Hepatocyte (in vitro differentiated cells): ENCODE results near the gene CDC6. TPM values are rescaled to one million over a fixed set of nuclear protein-coding genes. Genes with fewer than 3 reads are reported as not detected.

Source experiments
- DNase-seq: peaks from one replicate; pipeline ENCODE4 v3.0.0-alpha.2; 2016; ENCODE audit warnings: low spot score
- H2AFZ ChIP-seq: fragments of 200-600 bp; sonication (generic); 2 replicates; pipeline ENCODE4 v1.6.0; 2016; ENCODE audit warnings: antibody characterized with exemption, mild to moderate bottlenecking
- H3K27ac ChIP-seq: fragments of 200-600 bp; sonication (generic); 2 replicates; pipeline ENCODE4 v1.5.1; 2016; ENCODE audit warnings: mild to moderate bottlenecking
- H3K27me3 ChIP-seq: fragments of 200-600 bp; sonication (generic); 2 replicates; pipeline ENCODE4 v1.6.1; 2016
- H3K36me3 ChIP-seq: fragments of 200-600 bp; sonication (generic); replicated peaks from 2 replicates; pipeline ENCODE4 v1.5.1; 2016; ENCODE audit warnings: low read depth; ENCODE audit not compliant: insufficient read depth
- H3K4me1 ChIP-seq: fragments of 200-600 bp; sonication (generic); 2 replicates; pipeline ENCODE4 v1.5.1; 2016; ENCODE audit warnings: mild to moderate bottlenecking, moderate library complexity; ENCODE audit not compliant: insufficient read depth
- H3K4me2 ChIP-seq: fragments of 200-600 bp; sonication (generic); 2 replicates; pipeline ENCODE4 v1.6.0; 2016
- H3K4me3 ChIP-seq: fragments of 200-600 bp; sonication (generic); 2 replicates; pipeline ENCODE4 v1.5.1; 2016; ENCODE audit warnings: mild to moderate bottlenecking
- H3K79me2 ChIP-seq: fragments of 200-600 bp; sonication (generic); 2 replicates; pipeline ENCODE4 v1.6.0; 2017; ENCODE audit warnings: mild to moderate bottlenecking
- H3K9me2 ChIP-seq: fragments of 200-600 bp; sonication (generic); replicated peaks from 2 replicates; pipeline ENCODE4 v1.6.0; 2017; ENCODE audit warnings: mild to moderate bottlenecking; ENCODE audit not compliant: insufficient read depth
- H3K9me3 ChIP-seq: fragments of 200-600 bp; sonication (generic); 2 replicates; pipeline ENCODE4 v1.5.1; 2016; ENCODE audit warnings: low read depth, mild to moderate bottlenecking
- H4K20me1 ChIP-seq: fragments of 200-600 bp; sonication (generic); 2 replicates; pipeline ENCODE4 v1.6.0; 2016; ENCODE audit warnings: mild to moderate bottlenecking; ENCODE audit not compliant: insufficient read depth, poor library complexity, severe bottlenecking
- EZH2 ChIP-seq: fragments of 200-600 bp; sonication (generic); IDR thresholded peaks from 2 replicates; pipeline ENCODE4 v1.6.1; 2016; ENCODE audit warnings: antibody characterized with exemption, mild to moderate bottlenecking, borderline replicate concordance
- EZH2phosphoT487 ChIP-seq: fragments of 200-600 bp; sonication (generic); IDR thresholded peaks from one replicate; pipeline ENCODE4 v1.6.1; 2018; ENCODE audit warnings: antibody characterized with exemption, mild to moderate bottlenecking, low read depth, moderate library complexity; ENCODE audit not compliant: unreplicated experiment, severe bottlenecking
- WGBS: methylation state at CpG from one replicate; pipeline ENCODE4 v1.1.6; 2016; ENCODE audit warnings: low lambda C conversion rate; ENCODE audit errors: missing lambda C conversion rate; 5-methylcytosine and 5-hydroxymethylcytosine counted together
- polyA plus RNA-seq: library from polyadenylated mRNA; unstranded; fragments of >200 nt; fragmentation: Nextera tagmentation; extraction: Ambion mirVana; gene quantifications from 2 replicates; pipeline ENCODE4 v1.2.1, GENCODE V29; 2016
- total RNA-seq: library from RNA; depleted of rRNA; stranded (reverse); fragments of >200 nt; gene quantifications from 2 replicates; pipeline ENCODE4 v1.2.3, GENCODE V29; 2014
- TF ChIP-seq, protein P1 (sequence below): fragments of 200-600 bp; sonication (generic); IDR thresholded peaks from 2 replicates; pipeline ENCODE4 v1.5.1; 2016; ENCODE audit warnings: antibody characterized with exemption, mild to moderate bottlenecking; ENCODE audit not compliant: poor library complexity

CDC6 gene
- total and polyA plus RNA-seq, 2 experiments from 2014 or later, result 5.1 to 5.8 TPM

DNA sequence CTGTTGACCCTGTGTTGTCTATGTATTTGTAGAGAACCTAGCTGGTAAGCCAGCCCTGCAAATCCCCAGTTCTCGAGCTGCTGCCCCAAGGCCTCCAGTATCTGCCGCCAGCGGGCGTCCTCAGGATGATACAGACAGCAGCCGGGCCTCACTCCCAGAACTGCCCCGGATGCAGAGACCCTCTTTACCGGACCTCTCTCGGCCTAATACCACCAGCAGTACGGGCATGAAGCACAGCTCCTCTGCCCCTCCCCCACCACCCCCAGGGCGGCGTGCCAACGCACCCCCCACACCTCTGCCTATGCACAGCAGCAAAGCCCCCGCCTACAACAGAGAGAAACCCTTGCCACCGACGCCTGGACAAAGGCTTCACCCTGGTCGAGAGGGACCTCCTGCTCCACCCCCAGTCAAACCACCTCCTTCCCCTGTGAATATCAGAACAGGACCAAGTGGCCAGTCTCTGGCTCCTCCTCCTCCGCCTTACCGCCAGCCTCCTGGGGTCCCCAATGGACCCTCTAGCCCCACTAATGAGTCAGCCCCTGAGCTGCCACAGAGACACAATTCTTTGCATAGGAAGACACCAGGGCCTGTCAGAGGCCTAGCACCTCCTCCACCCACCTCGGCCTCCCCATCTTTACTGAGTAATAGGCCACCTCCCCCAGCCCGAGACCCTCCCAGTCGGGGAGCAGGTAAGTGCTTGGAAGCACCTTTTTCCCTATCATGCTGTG, 23.1 kb upstream of the CDC6 start:
- TF ChIP-seq EZH2 (no peak), EZH2phosphoT487 (no peak)
- TF ChIP-seq, protein P1, sequence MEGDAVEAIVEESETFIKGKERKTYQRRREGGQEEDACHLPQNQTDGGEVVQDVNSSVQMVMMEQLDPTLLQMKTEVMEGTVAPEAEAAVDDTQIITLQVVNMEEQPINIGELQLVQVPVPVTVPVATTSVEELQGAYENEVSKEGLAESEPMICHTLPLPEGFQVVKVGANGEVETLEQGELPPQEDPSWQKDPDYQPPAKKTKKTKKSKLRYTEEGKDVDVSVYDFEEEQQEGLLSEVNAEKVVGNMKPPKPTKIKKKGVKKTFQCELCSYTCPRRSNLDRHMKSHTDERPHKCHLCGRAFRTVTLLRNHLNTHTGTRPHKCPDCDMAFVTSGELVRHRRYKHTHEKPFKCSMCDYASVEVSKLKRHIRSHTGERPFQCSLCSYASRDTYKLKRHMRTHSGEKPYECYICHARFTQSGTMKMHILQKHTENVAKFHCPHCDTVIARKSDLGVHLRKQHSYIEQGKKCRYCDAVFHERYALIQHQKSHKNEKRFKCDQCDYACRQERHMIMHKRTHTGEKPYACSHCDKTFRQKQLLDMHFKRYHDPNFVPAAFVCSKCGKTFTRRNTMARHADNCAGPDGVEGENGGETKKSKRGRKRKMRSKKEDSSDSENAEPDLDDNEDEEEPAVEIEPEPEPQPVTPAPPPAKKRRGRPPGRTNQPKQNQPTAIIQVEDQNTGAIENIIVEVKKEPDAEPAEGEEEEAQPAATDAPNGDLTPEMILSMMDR, result no peak
- Histone ChIP-seq H3K4me1 (no peaks in the 10 kb centered on the region), H2AFZ (no peak overlapping the region), H3K27ac (no peak overlapping the region), H3K4me3 (no peak overlapping the region), H3K27me3 (no peaks in the 10 kb centered on the region), H3K79me2 (no peaks in the 10 kb centered on the region), H4K20me1 (no peaks in the 10 kb centered on the region), H3K9me3 (no peaks in the 10 kb centered on the region), H3K4me2 (no peak overlapping the region), H3K36me3 (no peaks in the 10 kb centered on the region), H3K9me2 (no peaks in the 10 kb centered on the region)
- no peak for DNase-seq
- 97% methylated on average over 15 of the region's 21 CpGs for WGBS

DNA sequence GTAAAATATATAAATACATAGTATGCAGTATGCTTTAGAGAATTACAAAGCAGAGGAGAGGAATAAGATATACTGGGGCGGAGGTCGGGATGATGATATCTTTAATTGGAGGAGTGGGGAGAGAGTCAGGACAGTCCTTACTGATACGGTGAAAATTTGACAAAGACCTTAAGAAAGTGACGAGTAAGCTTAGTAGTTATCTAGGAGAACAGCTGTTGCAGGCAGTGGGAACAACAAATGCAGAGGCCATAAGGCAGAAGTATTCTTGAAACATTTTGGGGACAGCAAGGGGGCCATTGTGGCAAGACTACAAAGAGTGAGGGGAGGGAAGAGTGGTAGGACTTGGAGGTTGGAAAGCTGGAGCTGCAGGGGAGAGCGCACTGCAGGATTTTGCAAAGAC, 22.3 kb upstream of the CDC6 start:
- Histone ChIP-seq H3K4me2 (no peak overlapping the region), H3K9me3 (no peaks in the 10 kb centered on the region), H4K20me1 (no peaks in the 10 kb centered on the region), H3K27ac (no peak overlapping the region), H3K4me3 (no peak overlapping the region), H3K36me3 (no peaks in the 10 kb centered on the region), H2AFZ (no peak overlapping the region), H3K27me3 (no peaks in the 10 kb centered on the region), H3K79me2 (no peaks in the 10 kb centered on the region), H3K9me2 (no peaks in the 10 kb centered on the region), H3K4me1 (no peaks in the 10 kb centered on the region)
- DNase-seq, result no peak
- WGBS, result 93% methylated on average over 5 of the region's 5 CpGs
- TF ChIP-seq, protein P1, result no peak
- TF ChIP-seq EZH2 (no peak), EZH2phosphoT487 (no peak)

DNA sequence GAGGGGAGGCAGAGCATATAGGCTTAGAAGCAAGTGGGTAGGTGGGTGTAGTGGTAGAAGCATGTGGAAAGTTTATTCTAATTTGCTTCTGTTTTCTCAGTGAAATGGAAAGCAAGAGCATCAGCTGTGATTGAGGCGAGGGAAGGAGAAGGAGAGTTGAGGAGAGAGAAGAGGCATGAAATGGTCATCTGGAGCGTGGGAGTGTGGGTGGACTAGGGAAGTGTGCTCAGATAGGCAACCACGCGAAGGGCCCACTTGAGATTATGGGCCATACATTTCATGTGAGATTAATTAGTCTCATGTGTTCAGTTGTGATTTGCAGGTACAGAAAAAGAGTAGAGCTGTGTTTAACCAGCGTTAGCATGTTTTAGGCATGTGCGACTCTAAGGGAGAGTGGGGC, 20.8 kb upstream of the CDC6 start:
- Histone ChIP-seq H3K27me3 (no peaks in the 10 kb centered on the region), H3K36me3 (no peaks in the 10 kb centered on the region), H3K79me2 (no peaks in the 10 kb centered on the region), H3K9me2 (no peaks in the 10 kb centered on the region), H2AFZ (no peak overlapping the region), H3K27ac (no peak overlapping the region), H4K20me1 (no peaks in the 10 kb centered on the region), H3K4me1 (no peaks in the 10 kb centered on the region), H3K4me3 (no peak overlapping the region), H3K9me3 (no peaks in the 10 kb centered on the region), H3K4me2 (no peak overlapping the region)
- no peak for DNase-seq
- TF ChIP-seq EZH2phosphoT487 (no peak), EZH2 (no peak)
- TF ChIP-seq, protein P1, result no peak
- 96% methylated on average over 6 of the region's 6 CpGs for WGBS
